ENCODE results near the gene RNF223.

The RNF223 gene

GRCh38 chr1:1083416-1084371 is 9.6 kb upstream of the RNF223 start:
- peaks cover 15% of the 10 kb centered on the region for H3K79me1 ChIP-seq (ENCODE audit: low read length)
- H3K4ac ChIP-seq (ENCODE audit: low read depth, low read length): no peak overlapping the region
- H2AK5ac ChIP-seq (ENCODE audit: low read length): no peak overlapping the region
- H3K23ac ChIP-seq (ENCODE audit: low read length): no peak overlapping the region
- DNase-seq: no peak
- no peak overlapping the region for H3K14ac ChIP-seq (ENCODE audit: low read length)
- no peak overlapping the region for H2AFZ ChIP-seq (ENCODE audit: insufficient read depth, low read length, poor library complexity)
- no peak overlapping the region for H2BK5ac ChIP-seq (ENCODE audit: low read depth, low read length, poor library complexity)
- H4K12ac ChIP-seq (ENCODE audit: low read depth, low read length): no peak overlapping the region
- no peak overlapping the region for H3K9ac ChIP-seq (ENCODE audit: low read length)
- no peaks in the 10 kb centered on the region for H3K9me3 ChIP-seq (ENCODE audit: insufficient read depth, low read depth, low read length)
- no peak overlapping the region for H3K27ac ChIP-seq (ENCODE audit: low read depth, low read length)
- H3K79me2 ChIP-seq (ENCODE audit: control insufficient read depth, insufficient read depth, low read length, poor library complexity): peaks cover 10% of the 10 kb centered on the region
- H3K4me1 ChIP-seq (ENCODE audit: control insufficient read depth in 1 of 2, insufficient read depth in 2 of 2, low read length in 2 of 2): peaks cover 14 to 15% of the 10 kb centered on the region in 2 experiments
- WGBS (ENCODE audit: extremely low coverage, insufficient coverage, insufficient read length): no CpG with 5 or more reads among the region's 43 CpGs
- no peak overlapping the region for H3K4me2 ChIP-seq (ENCODE audit: low read length)
- no peak overlapping the region for H3K18ac ChIP-seq (ENCODE audit: low read length)
- no peak overlapping the region for H3K4me3 ChIP-seq (ENCODE audit: low read depth, low read length)
- no peak overlapping the region for H2BK12ac ChIP-seq (ENCODE audit: low read length)
- H2BK120ac ChIP-seq (ENCODE audit: insufficient read depth, low read length, poor library complexity): no peak overlapping the region
- H3K36me3 ChIP-seq (ENCODE audit: control insufficient read depth in 1 of 2, insufficient read depth in 2 of 2, low read length in 2 of 2): peaks cover 10 to 20% of the 10 kb centered on the region in 2 experiments
- no peaks in the 10 kb centered on the region for H3K27me3 ChIP-seq (ENCODE audit: insufficient read depth, low read length)
- H4K91ac ChIP-seq (ENCODE audit: low read depth, low read length): no peak overlapping the region
- H4K8ac ChIP-seq (ENCODE audit: low read depth, low read length): no peak overlapping the region

- Histone ChIP-seq H3K79me1 (ENCODE audit: low read length) (peaks cover 15% of the 10 kb centered on the region), H3K27me3 (ENCODE audit: insufficient read depth, low read length) (no peaks in the 10 kb centered on the region), H2BK12ac (ENCODE audit: low read length) (peak overlapping the region; percentile 11), H3K4me2 (ENCODE audit: low read length) (no peak overlapping the region), H2BK120ac (ENCODE audit: insufficient read depth, low read length, poor library complexity) (no peak overlapping the region), H3K9ac (ENCODE audit: low read length) (no peak overlapping the region), H3K4me3 (ENCODE audit: low read depth, low read length) (no peak overlapping the region), H4K91ac (ENCODE audit: low read depth, low read length) (no peak overlapping the region), H4K8ac (ENCODE audit: low read depth, low read length) (no peak overlapping the region), H3K79me2 (ENCODE audit: control insufficient read depth, insufficient read depth, low read length, poor library complexity) (peaks cover 10% of the 10 kb centered on the region), H2AK5ac (ENCODE audit: low read length) (peak overlapping the region; percentile 12), H3K9me3 (ENCODE audit: insufficient read depth, low read depth, low read length) (no peaks in the 10 kb centered on the region), H3K4me1 (ENCODE audit: control insufficient read depth in 1 of 2, insufficient read depth in 2 of 2, low read length in 2 of 2) (peaks cover 14 to 15% of the 10 kb centered on the region in 2 experiments), H3K27ac (ENCODE audit: low read depth, low read length) (no peak overlapping the region), H3K4ac (ENCODE audit: low read depth, low read length) (no peak overlapping the region), H2AFZ (ENCODE audit: insufficient read depth, low read length, poor library complexity) (no peak overlapping the region), H3K36me3 (ENCODE audit: control insufficient read depth in 1 of 2, insufficient read depth in 2 of 2, low read length in 2 of 2) (peaks cover 10 to 20% of the 10 kb centered on the region in 2 experiments), H3K14ac (ENCODE audit: low read length) (no peak overlapping the region), H2BK5ac (ENCODE audit: low read depth, low read length, poor library complexity) (no peak overlapping the region), H3K23ac (ENCODE audit: low read length) (no peak overlapping the region), H3K18ac (ENCODE audit: low read length) (no peak overlapping the region), H4K12ac (ENCODE audit: low read depth, low read length) (no peak overlapping the region)
- no CpG with 5 or more reads among the region's 40 CpGs for WGBS (ENCODE audit: extremely low coverage, insufficient coverage, insufficient read length)
- no peak for DNase-seq
Observed at GRCh38 chr1:1082776-1083415, 8.8 kb upstream of the RNF223 start.

GRCh38 chr1:1082239-1082775 is 8.2 kb upstream of the RNF223 start:
- no peak for DNase-seq
- Histone ChIP-seq H2AK5ac (ENCODE audit: low read length) (peak overlapping the region; percentile 58), H3K4me1 (ENCODE audit: control insufficient read depth in 1 of 2, insufficient read depth in 2 of 2, low read length in 2 of 2) (peaks cover 14 to 15% of the 10 kb centered on the region in 2 experiments), H3K23ac (ENCODE audit: low read length) (no peak overlapping the region), H2AFZ (ENCODE audit: insufficient read depth, low read length, poor library complexity) (no peak overlapping the region), H3K18ac (ENCODE audit: low read length) (no peak overlapping the region), H3K27ac (ENCODE audit: low read depth, low read length) (no peak overlapping the region), H3K36me3 (ENCODE audit: control insufficient read depth in 1 of 2, insufficient read depth in 2 of 2, low read length in 2 of 2) (peaks cover 10 to 20% of the 10 kb centered on the region in 2 experiments), H3K4me2 (ENCODE audit: low read length) (no peak overlapping the region), H4K8ac (ENCODE audit: low read depth, low read length) (no peak overlapping the region), H3K27me3 (ENCODE audit: insufficient read depth, low read length) (no peaks in the 10 kb centered on the region), H2BK12ac (ENCODE audit: low read length) (peak overlapping the region; percentile 33), H2BK5ac (ENCODE audit: low read depth, low read length, poor library complexity) (no peak overlapping the region), H4K91ac (ENCODE audit: low read depth, low read length) (peak overlapping the region; percentile 37), H3K14ac (ENCODE audit: low read length) (no peak overlapping the region), H3K9ac (ENCODE audit: low read length) (no peak overlapping the region), H3K4ac (ENCODE audit: low read depth, low read length) (no peak overlapping the region), H3K9me3 (ENCODE audit: insufficient read depth, low read depth, low read length) (no peaks in the 10 kb centered on the region), H3K79me1 (ENCODE audit: low read length) (peaks cover 15% of the 10 kb centered on the region), H3K79me2 (ENCODE audit: control insufficient read depth, insufficient read depth, low read length, poor library complexity) (peaks cover 10% of the 10 kb centered on the region), H2BK120ac (ENCODE audit: insufficient read depth, low read length, poor library complexity) (no peak overlapping the region), H4K12ac (ENCODE audit: low read depth, low read length) (no peak overlapping the region), H3K4me3 (ENCODE audit: low read depth, low read length) (no peak overlapping the region)
- WGBS (ENCODE audit: extremely low coverage, insufficient coverage, insufficient read length): no CpG with 5 or more reads among the region's 27 CpGs

- peak overlapping the region; percentile 85 for H3K14ac ChIP-seq (ENCODE audit: low read length)
- H4K8ac ChIP-seq (ENCODE audit: low read depth, low read length): peak overlapping the region; percentile 76
- peaks cover 10% of the 10 kb centered on the region for H3K79me2 ChIP-seq (ENCODE audit: control insufficient read depth, insufficient read depth, low read length, poor library complexity)
- H3K9me3 ChIP-seq (ENCODE audit: insufficient read depth, low read depth, low read length): no peaks in the 10 kb centered on the region
- H3K23ac ChIP-seq (ENCODE audit: low read length): no peak overlapping the region
- H3K18ac ChIP-seq (ENCODE audit: low read length): peak overlapping the region; percentile 48
- peak overlapping the region; percentile 30 for H3K4ac ChIP-seq (ENCODE audit: low read depth, low read length)
- H4K12ac ChIP-seq (ENCODE audit: low read depth, low read length): no peak overlapping the region
- no CpG with 5 or more reads among the region's 52 CpGs for WGBS (ENCODE audit: extremely low coverage, insufficient coverage, insufficient read length)
- H3K4me2 ChIP-seq (ENCODE audit: low read length): no peak overlapping the region
- H3K4me1 ChIP-seq (ENCODE audit: control insufficient read depth in 1 of 2, insufficient read depth in 2 of 2, low read length in 2 of 2): peaks cover 14 to 15% of the 10 kb centered on the region in 2 experiments
- H2AFZ ChIP-seq (ENCODE audit: insufficient read depth, low read length, poor library complexity): no peak overlapping the region
- H3K4me3 ChIP-seq (ENCODE audit: low read depth, low read length): no peak overlapping the region
- peak overlapping the region; percentile 83 for H2BK12ac ChIP-seq (ENCODE audit: low read length)
- peak overlapping the region; percentile 69 for H2BK120ac ChIP-seq (ENCODE audit: insufficient read depth, low read length, poor library complexity)
- H2BK5ac ChIP-seq (ENCODE audit: low read depth, low read length, poor library complexity): peak overlapping the region; percentile 34
- peak overlapping the region; percentile 65 for H3K27ac ChIP-seq (ENCODE audit: low read depth, low read length)
- no peak overlapping the region for H3K9ac ChIP-seq (ENCODE audit: low read length)
- H3K27me3 ChIP-seq (ENCODE audit: insufficient read depth, low read length): no peaks in the 10 kb centered on the region
- no peak for DNase-seq
- H4K91ac ChIP-seq (ENCODE audit: low read depth, low read length): peak overlapping the region; percentile 85
- peak overlapping the region; percentile 83 for H2AK5ac ChIP-seq (ENCODE audit: low read length)
- H3K36me3 ChIP-seq (ENCODE audit: control insufficient read depth in 1 of 2, insufficient read depth in 2 of 2, low read length in 2 of 2): peaks cover 9 to 19% of the 10 kb centered on the region in 2 experiments
- H3K79me1 ChIP-seq (ENCODE audit: low read length): peaks cover 15% of the 10 kb centered on the region
Observed at GRCh38 chr1:1081311-1082238, 7.5 kb upstream of the RNF223 start.
